ENCODE data around the gene TUBB1.

Gene TUBB1

DNA sequence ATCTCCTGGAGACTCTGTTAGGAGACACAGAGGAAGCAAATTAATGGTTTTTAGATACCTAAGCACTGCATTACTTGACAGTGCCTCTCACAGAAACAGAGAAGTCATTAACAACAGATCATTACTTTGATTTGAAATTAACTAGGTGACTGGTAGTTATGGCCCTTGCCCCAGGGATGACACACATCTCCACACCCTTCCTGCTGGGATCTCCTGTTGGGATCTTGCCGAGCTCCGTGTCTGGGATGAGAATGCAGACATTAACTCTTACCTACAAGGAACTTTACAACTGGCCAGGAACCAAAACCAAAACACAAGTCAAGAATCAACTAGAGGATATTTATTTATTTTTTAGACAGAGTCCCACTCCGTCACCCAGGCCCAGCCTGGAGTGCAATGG lies 25.6 kb downstream of the TUBB1 start:
- no peak for DNase-seq

DNA sequence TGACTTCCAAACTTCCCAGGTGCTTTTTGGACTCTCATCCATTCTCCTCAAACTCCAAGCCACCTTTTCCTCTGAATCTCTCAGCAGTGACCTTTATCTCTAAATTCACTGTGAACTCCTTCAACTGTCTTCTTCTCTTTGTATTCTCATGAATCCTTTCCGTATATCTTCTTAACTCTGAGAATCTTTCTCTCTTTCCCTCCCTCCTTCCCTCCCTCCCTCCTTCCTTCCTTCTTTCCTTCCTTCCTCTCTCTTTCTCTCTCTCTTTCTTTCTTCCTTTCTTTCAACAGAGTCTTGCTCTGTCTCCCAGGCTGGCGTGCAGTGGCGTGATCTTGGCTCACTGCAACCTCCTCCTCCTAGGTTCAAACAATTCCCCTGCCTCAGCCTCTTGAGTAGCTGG lies 27.6 kb downstream of the TUBB1 start:
- DNase-seq, result no peak

DNA sequence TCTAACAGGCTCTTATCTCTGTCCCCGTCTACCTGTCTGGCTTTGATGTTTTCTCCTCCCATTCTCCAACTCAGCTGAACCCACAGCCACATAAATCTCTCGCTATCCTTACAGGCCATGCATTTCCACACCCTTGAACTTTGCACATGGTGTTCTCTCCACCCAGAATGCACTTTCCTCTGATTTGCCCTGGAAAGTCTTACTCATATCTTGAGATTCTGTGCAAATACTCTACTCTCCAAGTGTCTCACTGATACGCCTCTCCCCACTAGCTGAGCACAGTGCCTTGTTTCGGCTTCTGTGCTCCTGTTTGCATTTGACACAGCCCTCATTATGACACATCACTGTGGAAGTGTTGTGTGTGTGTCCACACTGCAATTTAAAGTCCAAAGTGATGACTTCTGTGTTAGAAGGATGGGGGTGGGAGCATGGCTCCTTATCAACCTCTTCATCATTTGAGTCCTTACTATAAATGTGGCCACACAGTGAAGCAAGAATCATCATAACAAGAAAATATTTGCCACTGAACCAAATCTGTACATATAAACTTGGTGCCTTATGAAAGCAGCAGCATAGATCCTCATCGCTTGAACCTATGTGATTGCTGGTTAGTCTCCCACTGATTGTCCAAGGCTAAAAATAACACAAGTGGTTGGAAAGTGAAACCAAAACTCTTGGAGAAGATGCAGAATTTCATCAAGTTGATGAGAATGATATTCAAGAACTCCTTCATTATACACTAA lies 28.9 kb downstream of the TUBB1 start:
- DNase-seq, result no peak

DNA sequence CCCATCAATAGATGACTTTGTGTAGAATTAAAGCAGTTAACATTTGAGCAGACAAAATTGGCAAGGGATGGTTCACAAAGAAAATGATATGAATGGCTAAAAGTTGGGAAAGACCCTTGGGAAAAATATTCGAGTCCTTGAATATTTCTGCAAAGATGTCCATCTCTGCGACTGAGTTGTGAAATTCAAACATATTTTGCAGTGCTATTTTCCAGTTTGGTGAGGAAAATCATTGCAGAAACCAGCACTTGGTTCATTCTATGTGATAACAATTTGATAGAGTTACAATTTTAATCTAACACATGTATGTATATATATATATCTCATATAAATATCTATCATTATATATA lies 29.4 kb downstream of the TUBB1 start:
- no peak for DNase-seq

DNA sequence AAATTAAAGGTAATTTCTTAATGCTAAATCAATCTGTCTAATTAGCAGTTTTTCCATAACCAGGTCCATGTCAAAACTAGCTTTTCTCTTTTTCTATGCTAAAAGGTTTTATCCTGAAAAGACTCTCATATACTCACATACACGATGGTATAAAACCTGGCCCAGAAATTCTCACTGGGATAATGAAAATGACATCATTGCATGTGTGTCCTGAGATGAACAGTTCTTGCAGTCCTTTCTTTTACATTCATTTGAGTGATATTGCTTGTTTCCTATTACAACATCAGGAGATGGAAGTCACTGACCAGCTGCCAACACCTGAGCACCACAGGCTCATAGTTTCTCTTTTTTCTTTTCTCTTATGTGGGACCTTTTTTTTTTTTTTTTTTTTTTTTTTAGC lies 31.2 kb downstream of the TUBB1 start:
- no peak for DNase-seq

DNA sequence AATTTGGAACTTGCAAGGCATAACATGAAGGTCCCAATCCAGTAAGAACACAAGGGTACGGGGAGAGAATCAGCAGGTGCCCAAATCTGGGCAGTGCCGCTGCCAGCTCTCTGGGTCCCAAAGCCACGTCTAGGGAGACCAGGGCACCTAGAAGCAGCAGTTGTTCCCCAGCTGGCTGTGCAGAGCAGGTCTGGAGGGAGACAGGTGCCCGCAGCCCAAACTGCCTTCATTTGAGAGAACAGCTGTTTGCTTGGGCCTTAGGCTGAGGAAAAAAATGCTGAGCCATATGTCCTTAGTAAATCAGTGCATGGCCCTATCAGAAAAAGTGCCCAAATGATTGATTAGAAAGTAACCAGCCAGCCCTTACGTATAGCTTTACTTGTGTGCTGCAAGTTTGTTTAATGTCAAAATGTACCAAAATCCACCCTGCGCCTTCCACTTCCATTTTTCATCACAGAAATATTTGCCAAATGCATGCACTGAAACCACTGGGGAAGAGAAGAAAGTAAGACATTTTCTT lies 32.5 kb downstream of the TUBB1 start:
- no peak for DNase-seq

DNA sequence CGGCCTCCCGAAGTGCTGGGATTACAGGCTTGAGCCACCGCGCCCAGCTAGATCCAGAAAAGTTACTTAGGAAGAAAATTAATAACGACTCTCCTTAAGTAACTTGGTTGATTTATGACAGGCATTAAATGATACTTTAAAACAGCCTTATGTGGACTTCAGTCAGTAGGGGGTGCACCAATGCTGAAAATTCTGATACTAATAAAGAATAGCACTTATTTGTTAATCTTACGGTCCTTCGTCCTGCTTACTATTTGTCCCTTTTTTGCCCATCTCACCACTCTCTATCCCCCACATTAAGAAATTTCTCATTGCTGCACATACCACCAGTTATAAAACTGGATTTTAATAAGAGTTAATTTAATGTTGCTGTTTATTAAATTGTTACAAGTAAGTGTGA lies 36.1 kb downstream of the TUBB1 start:
- DNase-seq, result no peak

DNA sequence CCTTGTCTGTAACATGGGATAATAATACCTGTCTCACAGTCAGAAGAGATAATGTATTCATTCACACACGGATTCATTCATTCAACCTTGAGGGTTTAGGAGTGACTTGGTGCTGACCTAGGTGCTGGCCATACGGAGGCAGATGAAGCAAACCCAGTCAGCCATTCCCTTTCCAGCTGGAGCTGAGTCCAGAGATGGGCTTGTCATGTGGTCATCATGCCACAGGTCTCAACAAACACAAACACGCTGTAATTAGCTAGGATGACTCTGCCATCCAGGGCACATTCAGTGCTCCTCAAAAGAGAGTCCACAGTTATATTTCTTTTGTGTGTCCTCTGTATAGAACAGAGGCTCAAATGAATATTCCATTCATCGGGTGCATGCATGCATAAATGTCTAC lies 42.9 kb downstream of the TUBB1 start:
- DNase-seq, result no peak

DNA sequence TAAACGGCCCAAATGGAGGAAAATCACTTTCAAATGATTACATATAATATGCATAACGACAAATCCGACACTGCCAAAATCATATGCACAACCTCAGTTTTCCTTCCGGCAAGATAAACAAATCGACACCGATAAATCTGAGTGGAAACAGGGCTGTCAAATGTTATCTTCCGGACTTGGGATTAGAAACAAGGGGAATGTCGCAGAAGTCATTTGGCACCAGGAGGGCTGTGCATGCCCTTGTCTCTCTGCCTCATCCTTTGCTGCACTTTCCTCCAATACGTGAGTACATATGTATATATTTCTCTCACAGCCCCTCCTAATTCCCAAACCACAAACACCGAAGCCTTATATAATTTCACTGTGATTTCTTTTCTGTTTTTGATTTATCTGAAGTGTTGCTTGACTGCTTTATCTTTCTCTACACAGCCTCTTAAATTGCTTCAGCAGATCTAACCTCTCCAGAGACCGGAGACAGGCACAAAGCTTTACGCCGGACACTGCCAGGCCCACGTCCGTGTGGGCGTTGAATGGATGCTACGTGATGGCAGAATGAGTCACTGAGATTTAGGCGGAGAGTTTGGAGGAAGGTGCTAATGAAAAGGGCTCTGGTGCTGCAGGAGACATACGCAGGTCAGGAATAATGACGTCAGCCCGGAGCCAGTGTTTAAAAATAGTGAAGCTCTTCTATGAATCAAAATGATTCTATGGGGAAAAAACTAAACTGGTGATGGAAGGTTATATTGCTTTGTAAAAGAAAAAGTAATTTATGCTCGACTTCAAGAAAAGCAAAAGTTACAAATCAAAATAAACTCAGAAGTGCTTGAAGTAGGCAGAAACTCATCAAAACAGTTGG lies 44.4 kb downstream of the TUBB1 start:
- DNase-seq, result no peak

DNA sequence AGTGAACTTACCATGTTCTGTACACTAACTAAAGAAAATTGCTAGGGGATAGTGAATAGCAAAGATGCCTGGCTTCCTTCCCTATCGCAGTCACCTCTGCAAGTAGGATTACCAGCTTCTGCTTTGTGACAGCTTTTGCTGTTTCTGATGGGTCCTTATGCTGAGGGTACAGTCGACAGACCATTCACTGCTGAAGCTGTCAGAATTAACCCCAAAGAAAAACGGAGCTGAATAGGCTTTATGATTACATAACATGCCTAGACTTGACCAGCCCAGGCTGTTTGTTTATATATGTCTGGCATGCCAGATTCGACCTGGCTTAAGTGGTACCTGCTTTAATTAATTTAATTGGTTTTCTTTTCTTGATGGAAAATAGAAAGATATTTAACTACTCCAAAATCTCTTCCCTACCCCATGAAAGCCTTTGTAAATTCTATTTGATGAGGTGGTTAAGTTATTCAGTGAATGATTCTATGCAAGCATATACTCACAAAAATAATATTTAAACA lies 45.0 kb downstream of the TUBB1 start:
- DNase-seq, result no peak

DNA sequence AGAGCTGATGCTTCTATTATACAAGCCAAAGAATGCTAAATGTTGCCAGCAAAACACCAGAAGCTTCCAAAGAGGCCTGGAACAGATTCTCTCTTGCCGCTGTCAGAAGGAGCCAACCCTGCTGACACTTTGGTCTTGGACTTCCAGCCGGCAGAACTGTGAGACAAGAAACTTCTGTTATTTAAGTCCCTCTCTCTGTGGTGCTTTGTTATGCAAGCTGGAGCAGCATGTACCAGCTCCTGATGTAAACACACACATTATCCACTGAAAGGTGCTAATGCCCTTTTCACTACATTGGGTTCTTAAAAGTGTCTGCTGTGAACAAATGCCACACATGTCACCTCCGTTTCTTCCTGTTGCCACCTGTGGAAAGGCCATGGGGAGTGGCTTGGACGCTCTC lies 49.3 kb downstream of the TUBB1 start:
- DNase-seq, result no peak

DNA sequence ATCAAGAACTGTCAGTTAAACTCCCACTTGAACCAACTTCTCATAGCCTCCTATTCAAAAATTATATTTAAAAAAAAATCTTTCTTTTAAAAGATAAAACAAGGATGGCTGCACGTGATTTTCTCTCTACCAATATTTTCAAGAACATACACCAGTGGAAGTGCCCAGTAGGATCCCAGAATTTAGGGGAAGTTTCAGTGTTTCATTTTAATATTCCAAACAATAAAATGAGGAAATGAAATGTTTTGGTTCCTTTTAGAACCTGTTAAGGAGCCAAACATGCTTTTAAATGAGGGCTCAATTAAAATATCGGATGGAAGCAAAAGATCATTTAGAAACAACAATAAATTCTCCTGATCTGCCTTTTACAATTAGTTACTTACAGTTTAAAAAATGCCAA lies 49.8 kb downstream of the TUBB1 start:
- DNase-seq, result no peak

DNA sequence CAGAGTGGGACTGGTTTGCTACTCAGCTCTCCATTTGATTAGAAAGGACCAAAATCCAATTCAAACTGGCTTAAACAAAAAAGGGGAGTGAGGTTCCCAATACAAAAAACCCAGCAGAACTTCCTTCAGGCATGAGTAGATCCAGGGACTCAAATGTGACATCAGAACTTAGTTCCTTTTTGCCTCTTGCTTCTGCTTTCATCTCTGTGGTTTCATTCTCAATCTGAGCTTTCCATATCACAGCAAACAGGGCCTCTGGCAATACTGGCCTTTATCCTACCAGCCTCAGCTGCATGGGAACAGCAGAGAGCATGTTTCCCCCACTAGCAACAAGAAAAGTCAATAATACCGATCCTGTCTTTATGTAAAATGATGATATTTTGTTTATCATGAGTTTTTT lies 52.0 kb downstream of the TUBB1 start:
- DNase-seq, result no peak

DNA sequence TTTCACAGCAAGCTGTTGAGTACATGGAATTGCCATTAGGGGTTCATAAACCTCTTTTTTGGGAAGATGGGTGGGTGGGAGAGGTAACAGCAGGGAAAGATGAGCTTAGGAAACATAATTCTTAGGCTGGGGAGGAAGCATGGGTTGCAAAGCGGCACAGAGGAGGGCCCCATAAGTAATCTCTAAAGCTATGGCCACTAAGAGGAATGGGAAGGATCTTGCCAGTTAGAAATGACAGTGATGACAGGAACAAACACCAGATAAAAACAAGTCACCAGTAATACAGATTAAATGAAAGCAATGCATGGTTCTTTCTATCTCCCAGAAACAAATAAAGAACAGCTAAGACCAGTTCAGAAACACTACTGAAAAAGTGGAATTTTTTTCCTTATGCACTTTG lies 54.4 kb downstream of the TUBB1 start:
- DNase-seq, result no peak

DNA sequence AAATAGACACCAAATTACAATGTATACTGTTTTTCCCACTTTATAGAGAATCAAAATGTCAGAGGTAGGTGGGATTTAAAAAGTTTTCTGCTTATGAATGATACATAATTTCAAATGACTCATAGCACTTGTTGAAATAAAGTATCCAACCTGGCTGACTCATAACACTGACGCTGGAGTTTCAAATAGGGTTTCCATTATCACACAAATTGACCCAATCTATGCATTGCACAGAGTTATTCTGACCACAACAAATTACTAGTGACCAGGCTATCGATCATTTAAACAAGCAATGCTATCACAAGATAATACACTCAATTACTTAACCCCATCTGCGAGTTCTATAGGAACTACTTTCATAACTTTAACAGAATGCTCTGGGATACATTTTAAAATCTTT lies 55.2 kb downstream of the TUBB1 start:
- no peak for DNase-seq

DNA sequence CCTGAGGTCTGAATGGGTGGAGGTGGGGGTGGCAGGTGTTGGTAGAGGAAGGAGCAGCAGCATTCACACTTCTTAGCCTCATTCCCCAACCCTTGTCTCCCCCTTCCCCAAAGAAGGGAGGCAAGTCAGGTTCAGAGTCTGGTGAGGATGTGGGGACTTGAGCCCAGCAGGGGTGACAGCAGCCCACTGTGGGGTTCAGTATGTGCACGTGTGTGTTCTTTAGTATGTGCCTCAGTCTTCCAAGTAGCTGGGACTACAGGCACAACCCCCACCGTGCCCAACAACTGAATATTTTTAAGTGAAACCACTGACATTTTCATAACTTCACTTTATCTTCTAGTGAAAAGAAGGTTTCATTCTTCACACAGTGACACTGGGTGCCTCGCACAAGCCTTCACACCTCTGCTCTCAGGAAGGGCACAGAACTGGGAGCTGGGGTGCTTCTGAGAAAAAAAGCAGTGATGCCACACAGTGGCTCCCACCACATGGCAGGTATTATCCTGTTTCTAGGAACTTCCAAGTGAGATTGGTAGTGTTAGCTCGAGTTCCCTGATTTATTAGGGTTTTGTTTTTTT lies 56.8 kb downstream of the TUBB1 start:
- DNase-seq, result no peak

Data from activated CD8-positive, alpha-beta memory T cell treated with anti-CD3 and anti-CD28 coated beads, Interleukin-2, amount 50 U/mL, for 4 hours (primary cell).